Skin of body (tissue), 2 donors: Measurements from ENCODE around the gene SLC25A24. TPM values are rescaled to one million over a fixed set of nuclear protein-coding genes. Genes with fewer than 3 reads are reported as not detected.
A peak's percentile ranks its signal among the peaks of the same experiment; 100 is the strongest.
"Not testable (repeated sequence)": the region's sequence is repeated elsewhere in the genome, so short reads cannot be mapped to it uniquely, and the experiment has no call there.

Source experiments
- DNase-seq: peaks from one replicate; lab custom pipeline; 2025; lab: John Stamatoyannopoulos, UW
- total RNA-seq: library from RNA; depleted of rRNA; stranded (reverse); fragments of >200 nt; gene quantifications from one replicate; pipeline ENCODE4 v1.2.3, GENCODE V29; 2014

Gene SLC25A24
- total RNA-seq: 40.4 TPM

GRCh38 chr1:108199781-108200686 lies at the start of gene SLC25A24:
Gene SLC25A24 (minus strand): TSS chr1:108200343. CDS start chr1:108200138, 205 bp downstream.
- peak; percentile 74 for DNase-seq

- not testable (repeated sequence) for DNase-seq
Observed at GRCh38 chr1:108243976-108244375, 43.8 kb upstream of the SLC25A24 start, which contains the start of gene NBPF4. Gene NBPF4 (minus strand): TSS chr1:108244076. CDS start chr1:108243761, 315 bp downstream.

- DNase-seq: not testable (repeated sequence)
Observed at GRCh38 chr1:108239426-108239825, 39.3 kb upstream of the SLC25A24 start.

- DNase-seq: not testable (repeated sequence)
Observed at GRCh38 chr1:108235308-108235707, 35.2 kb upstream of the SLC25A24 start.

GRCh38 chr1:108232183-108232582 lies 32.0 kb upstream of the SLC25A24 start:
- not testable (repeated sequence) for DNase-seq

- DNase-seq: not testable (repeated sequence)
Observed at GRCh38 chr1:108229976-108230375, 29.8 kb upstream of the SLC25A24 start.

- not testable (repeated sequence) for DNase-seq
Observed at GRCh38 chr1:108227772-108228171, 27.6 kb upstream of the SLC25A24 start.

GRCh38 chr1:108226855-108227254 lies 26.7 kb upstream of the SLC25A24 start:
- not testable (repeated sequence) for DNase-seq

- DNase-seq: not testable (repeated sequence)
Observed at GRCh38 chr1:108223226-108223625, 23.1 kb upstream of the SLC25A24 start.

- DNase-seq: not testable (repeated sequence)
Observed at GRCh38 chr1:108217515-108218174, 17.5 kb upstream of the SLC25A24 start.

- DNase-seq: not testable (repeated sequence)
Observed at GRCh38 chr1:108217007-108217406, 16.9 kb upstream of the SLC25A24 start.

GRCh38 chr1:108216028-108216890 lies 16.1 kb upstream of the SLC25A24 start:
- not testable (repeated sequence) for DNase-seq

- DNase-seq: not testable (repeated sequence)
Observed at GRCh38 chr1:108214641-108215465, 14.7 kb upstream of the SLC25A24 start.

GRCh38 chr1:108211014-108211413 lies 10.9 kb upstream of the SLC25A24 start:
- DNase-seq: no peak

- DNase-seq: no peak
Observed at GRCh38 chr1:108209456-108210108, 9.4 kb upstream of the SLC25A24 start.

GRCh38 chr1:108208724-108209446 lies 8.7 kb upstream of the SLC25A24 start:
- DNase-seq: peak; percentile 2

- not testable (repeated sequence) for DNase-seq
Observed at GRCh38 chr1:108203582-108203981, 3.4 kb upstream of the SLC25A24 start.

GRCh38 chr1:108201687-108202086 lies 1.5 kb upstream of the SLC25A24 start:
- no peak for DNase-seq

GRCh38 chr1:108200687-108201051 lies 526 bp upstream of the SLC25A24 start:
- peak; percentile 26 for DNase-seq
